GM18498 (cell line): ENCODE data around the gene ATP5F1E.
"Not testable (repeated sequence)": the region's sequence is repeated elsewhere in the genome, so short reads cannot be mapped to it uniquely, and the experiment has no call there.

ENCODE experiments used
- ATAC-seq: cut with Tn5 transposase; IDR thresholded peaks from one replicate; pipeline ENCODE4 v1.9.1; 2021; ENCODE audit warnings: mild to moderate bottlenecking, moderate library complexity; ENCODE audit not compliant: unreplicated experiment

Gene ATP5F1E

GRCh38 chr20:58992911-58993310 is 39.2 kb downstream of the ATP5F1E start:
- ATAC-seq, result no peak

GRCh38 chr20:58991715-58992114 is 40.4 kb downstream of the ATP5F1E start:
- no peak for ATAC-seq

- no peak for ATAC-seq
Measured at GRCh38 chr20:58990651-58991445, 41.3 kb downstream of the ATP5F1E start.

- ATAC-seq, result no peak
Measured at GRCh38 chr20:58989196-58989595, 42.9 kb downstream of the ATP5F1E start.

GRCh38 chr20:58988565-58988882 is 43.6 kb downstream of the ATP5F1E start:
- no peak for ATAC-seq

- ATAC-seq, result no peak
Measured at GRCh38 chr20:58987790-58988564, 44.2 kb downstream of the ATP5F1E start.

- no peak for ATAC-seq
Measured at GRCh38 chr20:58986968-58987517, 45.1 kb downstream of the ATP5F1E start.

GRCh38 chr20:58986286-58986967 is 45.7 kb downstream of the ATP5F1E start:
- ATAC-seq, result no peak

- no peak for ATAC-seq
Measured at GRCh38 chr20:58985656-58986055, 46.5 kb downstream of the ATP5F1E start.

- ATAC-seq, result no peak
Measured at GRCh38 chr20:58984691-58985090, 47.4 kb downstream of the ATP5F1E start.

GRCh38 chr20:58983115-58983468 is 49.0 kb downstream of the ATP5F1E start:
- ATAC-seq, result not testable (repeated sequence)

- ATAC-seq, result no peak
Measured at GRCh38 chr20:58982406-58983114, 49.6 kb downstream of the ATP5F1E start.

- no peak for ATAC-seq
Measured at GRCh38 chr20:58981628-58982364, 50.3 kb downstream of the ATP5F1E start.

- ATAC-seq, result peak; percentile 83
Measured at GRCh38 chr20:58980711-58981627, 51.2 kb downstream of the ATP5F1E start, which contains the start of gene NELFCD. Gene NELFCD, plus strand, starts transcription at chr20:58981256. Its CDS starts 54 bp downstream, at chr20:58981310.

GRCh38 chr20:58978351-58979190 is 53.6 kb downstream of the ATP5F1E start:
- ATAC-seq, result no peak

- no peak for ATAC-seq
Measured at GRCh38 chr20:58976061-58976730, 55.9 kb downstream of the ATP5F1E start.
